GM23338 (cell line): ENCODE data around the gene ZFHX3. TPM values are rescaled to one million over a fixed set of nuclear protein-coding genes. Genes with fewer than 3 reads are reported as not detected.

ENCODE experiments used
- ATAC-seq: fragments of 200-7000 bp; cut with Tn5 transposase; 3 replicates; pipeline ENCODE4 v1.9.1; 2020
- DNase-seq: peaks from one replicate; pipeline ENCODE4 v3.0.0-alpha.2; 2015; ENCODE audit warnings: low spot score
- H2AFZ ChIP-seq: fragments of 200-600 bp; sonication (generic); 2 replicates; pipeline ENCODE4 v1.8.0; 2016; ENCODE audit warnings: antibody characterized with exemption, mild to moderate bottlenecking, moderate library complexity
- H3F3A ChIP-seq: fragments of 200-600 bp; sonication (generic); replicated peaks from 2 replicates; pipeline ENCODE4 v1.8.0; 2017; ENCODE audit warnings: antibody characterized with exemption, mixed run types, low read depth
- H3K27ac ChIP-seq: fragments of 200-600 bp; sonication (generic); 2 replicates; pipeline ENCODE4 v1.6.1; 2016; ENCODE audit warnings: low read depth
- H3K27me3 ChIP-seq: fragments of 200-600 bp; sonication (generic); 2 replicates; pipeline ENCODE4 v1.8.0; 2016; ENCODE audit warnings: mild to moderate bottlenecking, mixed run types, moderate library complexity; ENCODE audit not compliant: insufficient read depth
- H3K36me3 ChIP-seq: fragments of 200-600 bp; sonication (generic); 2 replicates; pipeline ENCODE4 v1.8.0; 2016; ENCODE audit warnings: mild to moderate bottlenecking; ENCODE audit not compliant: insufficient read depth
- H3K4me1 ChIP-seq: fragments of 200-600 bp; sonication (generic); 2 replicates; pipeline ENCODE4 v1.8.0; 2016; ENCODE audit warnings: mild to moderate bottlenecking, moderate library complexity; ENCODE audit not compliant: insufficient read depth
- H3K4me2 ChIP-seq: fragments of 200-600 bp; sonication (generic); 2 replicates; pipeline ENCODE4 v1.7.1; 2017; ENCODE audit warnings: mixed run types
- H3K4me3 ChIP-seq: fragments of 200-600 bp; sonication (generic); 2 replicates; pipeline ENCODE4 v1.6.1; 2016; ENCODE audit warnings: mixed run types
- H3K79me2 ChIP-seq: fragments of 200-600 bp; sonication (generic); replicated peaks from 2 replicates; pipeline ENCODE4 v1.8.0; 2017; ENCODE audit warnings: mild to moderate bottlenecking; ENCODE audit not compliant: insufficient read depth
- H3K9me2 ChIP-seq: fragments of 200-600 bp; sonication (generic); 2 replicates; pipeline ENCODE4 v1.8.0; 2017; ENCODE audit not compliant: insufficient read depth
- H4K20me1 ChIP-seq: fragments of 200-600 bp; sonication (generic); replicated peaks from 2 replicates; pipeline ENCODE4 v1.8.0; 2017; ENCODE audit warnings: mild to moderate bottlenecking; ENCODE audit not compliant: insufficient read depth
- H3K27ac Mint-ChIP-seq: 2 replicates; pipeline ENCODE4 v1.8.0; 2020; ENCODE audit warnings: inconsistent platforms, mild to moderate bottlenecking, moderate library complexity, mixed read lengths
- H3K27me3 Mint-ChIP-seq: 3 replicates; pipeline ENCODE4 v1.8.0; 2022; ENCODE audit warnings: low read depth, mild to moderate bottlenecking, moderate library complexity, mixed read lengths, inconsistent platforms; ENCODE audit not compliant: insufficient read depth, poor library complexity
- H3K36me3 Mint-ChIP-seq: 3 replicates; pipeline ENCODE4 v1.8.0; 2021; ENCODE audit warnings: low read depth, mild to moderate bottlenecking, inconsistent platforms, moderate library complexity, mixed read lengths
- H3K4me1 Mint-ChIP-seq: 3 replicates; pipeline ENCODE4 v1.8.0; 2020; ENCODE audit warnings: mild to moderate bottlenecking, inconsistent platforms, mixed read lengths
- H3K4me3 Mint-ChIP-seq: 3 replicates; pipeline ENCODE4 v1.8.0; 2021; ENCODE audit warnings: moderate library complexity, mild to moderate bottlenecking, inconsistent platforms, mixed read lengths
- H3K9me3 Mint-ChIP-seq: 3 replicates; pipeline ENCODE4 v1.8.0; 2020; ENCODE audit warnings: moderate library complexity, mild to moderate bottlenecking, inconsistent platforms, mixed read lengths
- CREB1 ChIP-seq: fragments of 250-450 bp; sonication (Bioruptor Pico); IDR thresholded peaks from 2 replicates; pipeline ENCODE4 v1.5.0; 2020; ENCODE audit warnings: low read depth, mild to moderate bottlenecking, moderate library complexity
- EZH2 ChIP-seq: fragments of 200-600 bp; sonication (generic); IDR thresholded peaks from one replicate; pipeline ENCODE4 v1.8.0; 2017; ENCODE audit warnings: antibody characterized with exemption, mild to moderate bottlenecking, low read depth; ENCODE audit not compliant: unreplicated experiment
- POLR2AphosphoS5 ChIP-seq: IDR thresholded peaks from 2 replicates; pipeline ENCODE4 v1.6.1; 2016; ENCODE audit warnings: antibody characterized with exemption, low read depth
- STAT1 ChIP-seq: IDR thresholded peaks from one replicate; pipeline ENCODE4 v1.6.1; 2016; ENCODE audit warnings: antibody characterized with exemption; ENCODE audit not compliant: unreplicated experiment
- ZNF331 ChIP-seq: fragments of 250-450 bp; sonication (Bioruptor Pico); IDR thresholded peaks from 2 replicates; pipeline ENCODE4 v1.5.0; 2020; ENCODE audit warnings: low read depth, mild to moderate bottlenecking, moderate library complexity
- polyA plus RNA-seq: library from polyadenylated mRNA; unstranded; fragments of >200 nt; fragmentation: Nextera tagmentation; extraction: Ambion mirVana; gene quantifications from 2 replicates; pipeline ENCODE4 v1.2.1, GENCODE V29; 2016
- total RNA-seq: library from RNA; depleted of rRNA; stranded (reverse); fragments of >200 nt; shearing (Covaris generic); gene quantifications from 2 replicates; pipeline ENCODE4 v1.2.3, GENCODE V29; 2014
- TF ChIP-seq, protein P1 (sequence below), 2 experiments: fragments of 200-600 bp in 1 of 2; sonication (generic) in 1 of 2; conservative IDR thresholded peaks; 2 replicates each; pipeline versions ENCODE4 v1.5.1 to v1.6.1; 2016 to 2017; ENCODE audit warnings: antibody characterized with exemption in 2 of 2, low read depth in 2 of 2, mild to moderate bottlenecking in 2 of 2, moderate library complexity in 1 of 2
- TF ChIP-seq, protein P2 (sequence below): fragments of 250-450 bp; sonication (Bioruptor Pico); IDR thresholded peaks from 2 replicates; pipeline ENCODE4 v1.5.0; 2020; ENCODE audit warnings: mild to moderate bottlenecking, moderate library complexity
- TF ChIP-seq, protein P3 (sequence below): IDR thresholded peaks from 2 replicates; pipeline ENCODE4 v1.6.1; 2016; ENCODE audit warnings: antibody characterized with exemption

Gene ZFHX3
- total and polyA plus RNA-seq, 2 experiments from 2014 or later: 1.0 to 1.5 TPM

DNA sequence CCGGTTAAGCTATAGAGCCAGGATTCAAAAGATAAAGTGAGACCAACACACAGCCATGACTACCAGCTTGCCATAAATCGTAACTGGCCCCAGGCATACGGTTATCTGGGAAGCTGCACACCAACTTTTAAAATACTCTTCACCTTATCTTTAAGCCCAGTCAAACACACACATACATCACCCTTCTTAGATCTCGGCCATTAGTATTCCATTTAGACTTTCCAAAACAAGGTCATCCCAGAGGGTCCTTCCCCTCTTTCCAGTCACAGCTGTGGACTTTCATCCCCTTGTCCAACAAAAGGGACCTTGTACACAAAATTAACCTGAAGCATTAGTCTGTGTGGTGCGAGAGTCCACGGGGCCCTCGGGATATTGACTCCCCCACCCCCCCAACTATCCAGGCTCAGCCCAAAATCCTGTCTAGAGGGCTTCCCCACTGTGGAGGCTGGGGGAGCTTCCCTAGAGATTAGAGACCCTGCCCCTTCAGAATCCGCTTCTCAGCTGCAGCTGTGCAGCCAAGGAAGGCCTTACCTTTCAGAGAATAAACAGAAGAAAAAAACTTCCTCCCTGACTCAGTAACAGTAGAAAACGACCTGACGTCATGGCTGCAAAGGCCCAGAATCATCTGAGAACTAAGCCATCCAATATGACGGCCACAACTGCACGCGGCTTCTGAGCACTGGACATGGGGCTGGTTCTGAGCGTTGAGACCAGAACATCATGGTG lies 9.9 kb downstream of the ZFHX3 start:
- Histone ChIP-seq H4K20me1 (peaks cover 16% of the 10 kb centered on the region), H3K4me2 (peak overlapping the region; percentile 73)
- H3K27me3 Mint-ChIP-seq: peaks cover 97% of the 10 kb centered on the region

DNA sequence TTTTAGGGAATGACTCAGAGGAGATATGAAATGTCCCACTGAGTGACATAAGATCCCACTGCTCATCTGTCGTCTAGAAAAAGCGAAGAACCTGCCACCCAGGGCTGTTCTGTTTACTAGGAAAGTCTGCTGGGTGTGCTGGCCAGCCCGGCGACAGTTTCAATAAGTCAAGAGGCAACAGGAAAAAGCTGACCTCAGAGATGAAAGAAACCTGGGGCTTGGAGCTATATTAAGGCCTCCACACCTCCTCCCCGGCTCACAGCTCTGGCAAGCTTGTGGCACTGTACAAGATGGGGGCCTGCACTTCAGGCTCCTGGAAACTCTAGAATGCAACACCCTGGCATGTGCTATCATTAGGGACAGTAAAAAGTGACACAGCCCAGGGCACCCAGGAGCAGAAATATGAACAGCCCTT lies 10.6 kb downstream of the ZFHX3 start:
- no peaks in the 10 kb centered on the region for H3K9me2 ChIP-seq
- no peak overlapping the region for H3K27ac ChIP-seq
- H3K27me3 ChIP-seq: peaks cover 87% of the 10 kb centered on the region
- no peak overlapping the region for H3K27ac Mint-ChIP-seq
- peak overlapping the region; percentile 45 for H3K4me3 ChIP-seq
- peak overlapping the region; percentile 73 for H3K4me2 ChIP-seq
- H4K20me1 ChIP-seq: peaks cover 16% of the 10 kb centered on the region
- H3K36me3 ChIP-seq: no peaks in the 10 kb centered on the region
- H3F3A ChIP-seq: peaks cover 17% of the 10 kb centered on the region
- H3K27me3 Mint-ChIP-seq: peaks cover 97% of the 10 kb centered on the region
- DNase-seq (no peak), ATAC-seq (no peak)
- peaks cover 83% of the 10 kb centered on the region for H3K4me1 ChIP-seq
- no peak overlapping the region for H2AFZ ChIP-seq
- peaks cover 17% of the 10 kb centered on the region; the same call in 2 of the 3 replicates for H3K9me3 Mint-ChIP-seq
- H3K36me3 Mint-ChIP-seq: peaks cover 10% of the 10 kb centered on the region; the same call in 2 of the 3 replicates
- H3K79me2 ChIP-seq: 0 out of 2 replicates have a peak, but pooled peaks cover 4% of the 10 kb centered on the region
- peaks cover 86% of the 10 kb centered on the region for H3K4me1 Mint-ChIP-seq
- H3K4me3 Mint-ChIP-seq: peak overlapping the region; percentile 60
- TF ChIP-seq, protein P1, sequence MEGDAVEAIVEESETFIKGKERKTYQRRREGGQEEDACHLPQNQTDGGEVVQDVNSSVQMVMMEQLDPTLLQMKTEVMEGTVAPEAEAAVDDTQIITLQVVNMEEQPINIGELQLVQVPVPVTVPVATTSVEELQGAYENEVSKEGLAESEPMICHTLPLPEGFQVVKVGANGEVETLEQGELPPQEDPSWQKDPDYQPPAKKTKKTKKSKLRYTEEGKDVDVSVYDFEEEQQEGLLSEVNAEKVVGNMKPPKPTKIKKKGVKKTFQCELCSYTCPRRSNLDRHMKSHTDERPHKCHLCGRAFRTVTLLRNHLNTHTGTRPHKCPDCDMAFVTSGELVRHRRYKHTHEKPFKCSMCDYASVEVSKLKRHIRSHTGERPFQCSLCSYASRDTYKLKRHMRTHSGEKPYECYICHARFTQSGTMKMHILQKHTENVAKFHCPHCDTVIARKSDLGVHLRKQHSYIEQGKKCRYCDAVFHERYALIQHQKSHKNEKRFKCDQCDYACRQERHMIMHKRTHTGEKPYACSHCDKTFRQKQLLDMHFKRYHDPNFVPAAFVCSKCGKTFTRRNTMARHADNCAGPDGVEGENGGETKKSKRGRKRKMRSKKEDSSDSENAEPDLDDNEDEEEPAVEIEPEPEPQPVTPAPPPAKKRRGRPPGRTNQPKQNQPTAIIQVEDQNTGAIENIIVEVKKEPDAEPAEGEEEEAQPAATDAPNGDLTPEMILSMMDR (conservative IDR thresholded peaks at IDR 0.05; ENCODE audit: low read depth in 2 of 2): no peak
- TF ChIP-seq, protein P2, sequence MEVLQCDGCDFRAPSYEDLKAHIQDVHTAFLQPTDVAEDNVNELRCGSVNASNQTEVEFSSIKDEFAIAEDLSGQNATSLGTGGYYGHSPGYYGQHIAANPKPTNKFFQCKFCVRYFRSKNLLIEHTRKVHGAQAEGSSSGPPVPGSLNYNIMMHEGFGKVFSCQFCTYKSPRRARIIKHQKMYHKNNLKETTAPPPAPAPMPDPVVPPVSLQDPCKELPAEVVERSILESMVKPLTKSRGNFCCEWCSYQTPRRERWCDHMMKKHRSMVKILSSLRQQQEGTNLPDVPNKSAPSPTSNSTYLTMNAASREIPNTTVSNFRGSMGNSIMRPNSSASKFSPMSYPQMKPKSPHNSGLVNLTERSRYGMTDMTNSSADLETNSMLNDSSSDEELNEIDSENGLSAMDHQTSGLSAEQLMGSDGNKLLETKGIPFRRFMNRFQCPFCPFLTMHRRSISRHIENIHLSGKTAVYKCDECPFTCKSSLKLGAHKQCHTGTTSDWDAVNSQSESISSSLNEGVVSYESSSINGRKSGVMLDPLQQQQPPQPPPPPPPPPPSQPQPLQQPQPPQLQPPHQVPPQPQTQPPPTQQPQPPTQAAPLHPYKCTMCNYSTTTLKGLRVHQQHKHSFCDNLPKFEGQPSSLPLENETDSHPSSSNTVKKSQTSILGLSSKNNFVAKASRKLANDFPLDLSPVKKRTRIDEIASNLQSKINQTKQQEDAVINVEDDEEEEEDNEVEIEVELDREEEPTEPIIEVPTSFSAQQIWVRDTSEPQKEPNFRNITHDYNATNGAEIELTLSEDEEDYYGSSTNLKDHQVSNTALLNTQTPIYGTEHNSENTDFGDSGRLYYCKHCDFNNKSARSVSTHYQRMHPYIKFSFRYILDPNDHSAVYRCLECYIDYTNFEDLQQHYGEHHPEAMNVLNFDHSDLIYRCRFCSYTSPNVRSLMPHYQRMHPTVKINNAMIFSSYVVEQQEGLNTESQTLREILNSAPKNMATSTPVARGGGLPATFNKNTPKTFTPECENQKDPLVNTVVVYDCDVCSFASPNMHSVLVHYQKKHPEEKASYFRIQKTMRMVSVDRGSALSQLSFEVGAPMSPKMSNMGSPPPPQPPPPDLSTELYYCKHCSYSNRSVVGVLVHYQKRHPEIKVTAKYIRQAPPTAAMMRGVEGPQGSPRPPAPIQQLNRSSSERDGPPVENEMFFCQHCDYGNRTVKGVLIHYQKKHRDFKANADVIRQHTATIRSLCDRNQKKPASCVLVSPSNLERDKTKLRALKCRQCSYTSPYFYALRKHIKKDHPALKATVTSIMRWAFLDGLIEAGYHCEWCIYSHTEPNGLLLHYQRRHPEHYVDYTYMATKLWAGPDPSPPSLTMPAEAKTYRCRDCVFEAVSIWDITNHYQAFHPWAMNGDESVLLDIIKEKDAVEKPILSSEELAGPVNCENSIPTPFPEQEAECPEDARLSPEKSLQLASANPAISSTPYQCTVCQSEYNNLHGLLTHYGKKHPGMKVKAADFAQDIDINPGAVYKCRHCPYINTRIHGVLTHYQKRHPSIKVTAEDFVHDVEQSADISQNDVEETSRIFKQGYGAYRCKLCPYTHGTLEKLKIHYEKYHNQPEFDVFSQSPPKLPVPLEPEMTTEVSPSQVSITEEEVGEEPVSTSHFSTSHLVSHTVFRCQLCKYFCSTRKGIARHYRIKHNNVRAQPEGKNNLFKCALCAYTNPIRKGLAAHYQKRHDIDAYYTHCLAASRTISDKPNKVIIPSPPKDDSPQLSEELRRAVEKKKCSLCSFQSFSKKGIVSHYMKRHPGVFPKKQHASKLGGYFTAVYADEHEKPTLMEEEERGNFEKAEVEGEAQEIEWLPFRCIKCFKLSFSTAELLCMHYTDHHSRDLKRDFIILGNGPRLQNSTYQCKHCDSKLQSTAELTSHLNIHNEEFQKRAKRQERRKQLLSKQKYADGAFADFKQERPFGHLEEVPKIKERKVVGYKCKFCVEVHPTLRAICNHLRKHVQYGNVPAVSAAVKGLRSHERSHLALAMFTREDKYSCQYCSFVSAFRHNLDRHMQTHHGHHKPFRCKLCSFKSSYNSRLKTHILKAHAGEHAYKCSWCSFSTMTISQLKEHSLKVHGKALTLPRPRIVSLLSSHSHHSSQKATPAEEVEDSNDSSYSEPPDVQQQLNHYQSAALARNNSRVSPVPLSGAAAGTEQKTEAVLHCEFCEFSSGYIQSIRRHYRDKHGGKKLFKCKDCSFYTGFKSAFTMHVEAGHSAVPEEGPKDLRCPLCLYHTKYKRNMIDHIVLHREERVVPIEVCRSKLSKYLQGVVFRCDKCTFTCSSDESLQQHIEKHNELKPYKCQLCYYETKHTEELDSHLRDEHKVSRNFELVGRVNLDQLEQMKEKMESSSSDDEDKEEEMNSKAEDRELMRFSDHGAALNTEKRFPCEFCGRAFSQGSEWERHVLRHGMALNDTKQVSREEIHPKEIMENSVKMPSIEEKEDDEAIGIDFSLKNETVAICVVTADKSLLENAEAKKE: no peak
- TF ChIP-seq POLR2AphosphoS5: no peak
- no peak for TF ChIP-seq STAT1
- no peak for TF ChIP-seq ZNF331 (CRISPR knock-in tag)

More for the DNA sequence above, 9.9 kb downstream of the ZFHX3 start:
- peaks cover 10% of the 10 kb centered on the region; the same call in 2 of the 3 replicates for H3K36me3 Mint-ChIP-seq
- Histone ChIP-seq H3K4me1 (peaks cover 86% of the 10 kb centered on the region), H3K27me3 (peaks cover 87% of the 10 kb centered on the region), H3K79me2 (0 out of 2 replicates have a peak, but pooled peaks cover 4% of the 10 kb centered on the region), H3K4me3 (peak overlapping the region; percentile 45; the same call in 1 of the 2 replicates), H3F3A (peaks cover 17% of the 10 kb centered on the region), H3K9me2 (no peaks in the 10 kb centered on the region), H3K27ac (no peak overlapping the region), H2AFZ (no peak overlapping the region), H3K36me3 (no peaks in the 10 kb centered on the region)
- peaks cover 86% of the 10 kb centered on the region for H3K4me1 Mint-ChIP-seq
- TF ChIP-seq EZH2 (peak; percentile 33), CREB1 (CRISPR knock-in tag) (0 out of 2 replicates have a peak, but pooled peaks have one; percentile 38)
- TF ChIP-seq, protein P3, sequence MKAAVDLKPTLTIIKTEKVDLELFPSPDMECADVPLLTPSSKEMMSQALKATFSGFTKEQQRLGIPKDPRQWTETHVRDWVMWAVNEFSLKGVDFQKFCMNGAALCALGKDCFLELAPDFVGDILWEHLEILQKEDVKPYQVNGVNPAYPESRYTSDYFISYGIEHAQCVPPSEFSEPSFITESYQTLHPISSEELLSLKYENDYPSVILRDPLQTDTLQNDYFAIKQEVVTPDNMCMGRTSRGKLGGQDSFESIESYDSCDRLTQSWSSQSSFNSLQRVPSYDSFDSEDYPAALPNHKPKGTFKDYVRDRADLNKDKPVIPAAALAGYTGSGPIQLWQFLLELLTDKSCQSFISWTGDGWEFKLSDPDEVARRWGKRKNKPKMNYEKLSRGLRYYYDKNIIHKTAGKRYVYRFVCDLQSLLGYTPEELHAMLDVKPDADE: no peak
- peaks cover 17% of the 10 kb centered on the region; the same call in 2 of the 3 replicates for H3K9me3 Mint-ChIP-seq
- ATAC-seq: no peak
- no peak overlapping the region for H3K27ac Mint-ChIP-seq
- no peak overlapping the region; the same call in 2 of the 3 replicates for H3K4me3 Mint-ChIP-seq
- no peak for DNase-seq
